CD14-positive monocyte (primary cell): Measurements from ENCODE around the gene POLDIP2. TPM values are rescaled to one million over a fixed set of nuclear protein-coding genes. Genes with fewer than 3 reads are reported as not detected.

Experiments used
- DNase-seq, 3 donors: peaks; one replicate each; pipeline ENCODE4 v3.0.0-alpha.2; 2011 to 2022
- H2AFZ ChIP-seq: 2 replicates; pipeline ENCODE4 v1.6.0; 2012; ENCODE audit warnings: mild to moderate bottlenecking, low read depth, low read length, inconsistent platforms; ENCODE audit not compliant: insufficient read depth, poor library complexity, severe bottlenecking
- H3K27ac ChIP-seq, 2 donors: 1 replicate in 1 of 2; 2 replicates in 1 of 2; pipeline ENCODE4 v1.5.1; 2012 to 2013; ENCODE audit warnings: low read length in 2 of 2, control low read depth in 1 of 2, inconsistent platforms in 1 of 2, low read depth in 1 of 2, mild to moderate bottlenecking in 1 of 2
- H3K27me3 ChIP-seq, 2 donors: one replicate each; pipeline versions ENCODE4 v1.6.0 to v1.6.1; 2011 to 2013; ENCODE audit warnings: low read length in 2 of 2; ENCODE audit not compliant: control insufficient read depth in 2 of 2, insufficient read depth in 2 of 2
- H3K36me3 ChIP-seq, 2 donors: replicated peaks in 1 of 2; 1 replicate in 1 of 2; 2 replicates in 1 of 2; pipeline versions ENCODE4 v1.5.1 to v1.6.1; 2012 to 2013; ENCODE audit warnings: low read length in 2 of 2, control low read depth in 1 of 2, inconsistent platforms in 1 of 2, mild to moderate bottlenecking in 1 of 2; ENCODE audit not compliant: insufficient read depth in 2 of 2, control insufficient read depth in 1 of 2
- H3K4me1 ChIP-seq, 2 donors: 1 replicate in 1 of 2; 2 replicates in 1 of 2; pipeline versions ENCODE4 v1.5.1 to v1.6.1; 2012 to 2013; ENCODE audit warnings: low read length in 2 of 2, control low read depth in 1 of 2, inconsistent platforms in 1 of 2, mild to moderate bottlenecking in 1 of 2, moderate library complexity in 1 of 2; ENCODE audit not compliant: insufficient read depth in 2 of 2, control insufficient read depth in 1 of 2
- H3K4me2 ChIP-seq: replicated peaks from 2 replicates; pipeline ENCODE3; 2012; ENCODE audit warnings: low read length, moderate library complexity, mild to moderate bottlenecking; ENCODE audit not compliant: poor library complexity, severe bottlenecking; ENCODE audit errors: extremely low read depth
- H3K4me3 ChIP-seq, 3 experiments: fragments of 200-600 bp in 1 of 3; sonication (generic) in 1 of 3; replicated peaks in 1 of 3; 1 replicate in 2 of 3; 2 replicates in 1 of 3; pipeline ENCODE4 v1.5.1; 2011 to 2013; ENCODE audit warnings: low read length in 3 of 3, mild to moderate bottlenecking in 3 of 3, control low read depth in 2 of 3, low read depth in 2 of 3, inconsistent platforms in 1 of 3, moderate library complexity in 1 of 3
- H3K79me2 ChIP-seq: 2 replicates; pipeline ENCODE4 v1.6.0; 2012; ENCODE audit warnings: mild to moderate bottlenecking, control low read depth, inconsistent platforms, low read length, moderate library complexity; ENCODE audit not compliant: insufficient read depth
- H3K9ac ChIP-seq: 2 replicates; pipeline ENCODE4 v1.6.0; 2017; ENCODE audit warnings: low read length, mild to moderate bottlenecking; ENCODE audit not compliant: insufficient read depth, poor library complexity, severe bottlenecking
- H3K9me3 ChIP-seq, 2 donors: replicated peaks in 1 of 2; 1 replicate in 1 of 2; 2 replicates in 1 of 2; pipeline versions ENCODE4 v1.5.1 to v1.6.1; 2012 to 2013; ENCODE audit warnings: low read length in 2 of 2, control low read depth in 1 of 2; ENCODE audit not compliant: control insufficient read depth in 1 of 2, insufficient read depth in 1 of 2
- H4K20me1 ChIP-seq: 2 replicates; pipeline ENCODE4 v1.6.0; 2012; ENCODE audit warnings: mild to moderate bottlenecking, low read length, control low read depth, moderate library complexity; ENCODE audit not compliant: insufficient read depth
- H3K27ac Mint-ChIP-seq, 7 donors: one replicate each; pipeline ENCODE4 v1.8.0; 2020; ENCODE audit warnings: mild to moderate bottlenecking in 7 of 7, mixed read lengths in 7 of 7, moderate library complexity in 6 of 7, inconsistent platforms in 2 of 7
- H3K27me3 Mint-ChIP-seq, 3 donors: one replicate each; pipeline ENCODE4 v1.8.0; 2021 to 2022; ENCODE audit warnings: low read depth in 3 of 3, mild to moderate bottlenecking in 3 of 3, mixed read lengths in 3 of 3, moderate library complexity in 3 of 3, inconsistent platforms in 1 of 3
- H3K36me3 Mint-ChIP-seq, 2 donors: one replicate each; pipeline ENCODE4 v1.8.0; 2020; ENCODE audit warnings: mixed read lengths in 2 of 2, inconsistent platforms in 1 of 2, mild to moderate bottlenecking in 1 of 2
- H3K4me1 Mint-ChIP-seq: one replicate; pipeline ENCODE4 v1.8.0; 2020; ENCODE audit warnings: mild to moderate bottlenecking, mixed read lengths
- H3K4me3 Mint-ChIP-seq, 2 donors: one replicate each; pipeline ENCODE4 v1.8.0; 2020; ENCODE audit warnings: mild to moderate bottlenecking in 2 of 2, mixed read lengths in 2 of 2, moderate library complexity in 1 of 2
- H3K9me3 Mint-ChIP-seq, 7 donors: one replicate each; pipeline ENCODE4 v1.8.0; 2020 to 2022; ENCODE audit warnings: mixed read lengths in 7 of 7, mild to moderate bottlenecking in 6 of 7, moderate library complexity in 6 of 7, inconsistent platforms in 2 of 7
- CTCF ChIP-seq: fragments of 200-600 bp; IDR thresholded peaks from one replicate; pipeline ENCODE4 v1.8.0; 2022; ENCODE audit warnings: antibody characterized with exemption, mild to moderate bottlenecking
- WGBS: methylation state at CpG from one replicate; pipeline ENCODE4 v1.1.5; 2013; ENCODE audit warnings: missing lambda C conversion rate; ENCODE audit not compliant: insufficient coverage; 5-methylcytosine and 5-hydroxymethylcytosine counted together
- intact Hi-C, 2 donors: fragments of 100-400 bp; cut with micrococcal nuclease; formaldehyde crosslinking; loops; one replicate each; pipeline versions ENCODE4 v1.15.0 to v1.15.1; 2023
- polyA plus RNA-seq, 3 donors: library from polyadenylated mRNA; depleted of rRNA in 1 of 3; unstranded in 2 of 3; stranded (reverse) in 1 of 3; fragments of 300-500 nt in 2 of 3; fragments of >200 nt in 1 of 3; fragmentation: Illumina TruSeq in 2 of 3; gene quantifications; 1 replicate in 2 of 3; 2 replicates in 1 of 3; pipeline ENCODE4 v1.2.3, GENCODE V29; 2012 to 2021

The POLDIP2 gene
- polyA plus RNA-seq, 3 donors: 31.5 to 76.9 (median 72.4) TPM

- no peak for TF ChIP-seq CTCF
- intact Hi-C loops: no loop called here
- Mint-ChIP-seq H3K4me1 (peaks cover 42% of the 10 kb centered on the region), H3K27ac (peak overlapping the region in 1 of 7 donors; percentile 33), H3K27me3 (peaks cover 0 to 8% (median 2%) of the 10 kb centered on the region in 3 donors), H3K36me3 (peaks cover 6 to 19% of the 10 kb centered on the region in 2 donors), H3K4me3 (peak overlapping the region; percentile 81 to 88), H3K9me3 (no peaks in the 10 kb centered on the region)
- Histone ChIP-seq H3K9me3 (no peaks in the 10 kb centered on the region), H3K27me3 (no peaks in the 10 kb centered on the region), H3K4me1 (peaks cover 35 to 49% of the 10 kb centered on the region in 2 donors), H3K9ac (peak overlapping the region; percentile 68), H3K27ac (no peak overlapping the region), H3K79me2 (no peaks in the 10 kb centered on the region), H3K4me2 (peak overlapping the region; percentile 96), H2AFZ (peak overlapping the region; percentile 98), H3K4me3 (peak overlapping the region; percentile 45 to 87 (median 78)), H3K36me3 (peaks cover 0 to 3% of the 10 kb centered on the region in 2 donors), H4K20me1 (no peaks in the 10 kb centered on the region)
- DNase-seq: no peak
- WGBS: 90% methylated on average over 32 of the region's 33 CpGs
Measured at GRCh38 chr17:28404812-28405570, 47.7 kb upstream of the POLDIP2 start.

- no peaks in the 10 kb centered on the region for H3K27me3 ChIP-seq
- peaks cover 42% of the 10 kb centered on the region for H3K4me1 Mint-ChIP-seq
- peak overlapping the region; percentile 96 for H3K4me2 ChIP-seq
- H2AFZ ChIP-seq: no peak overlapping the region
- H3K36me3 ChIP-seq: peaks cover 0 to 7% of the 10 kb centered on the region in 2 donors
- no peaks in the 10 kb centered on the region for H4K20me1 ChIP-seq
- H3K9me3 Mint-ChIP-seq: no peaks in the 10 kb centered on the region
- H3K4me3 ChIP-seq: peak overlapping the region in 1 of 3 experiments; percentile 87
- no peaks in the 10 kb centered on the region for H3K9me3 ChIP-seq
- H3K27ac Mint-ChIP-seq: peak overlapping the region in 3 of 7 donors; percentile 16 to 33 (median 20)
- WGBS: 98% methylated on average over 5 of the region's 5 CpGs
- H3K9ac ChIP-seq: no peak overlapping the region
- no peak overlapping the region for H3K27ac ChIP-seq
- peaks cover 0 to 8% (median 2%) of the 10 kb centered on the region in 3 donors for H3K27me3 Mint-ChIP-seq
- peaks cover 8 to 20% of the 10 kb centered on the region in 2 donors for H3K36me3 Mint-ChIP-seq
- DNase-seq: no peak
- no peak for TF ChIP-seq CTCF
- intact Hi-C loops: no loop called here
- peaks cover 35 to 49% of the 10 kb centered on the region in 2 donors for H3K4me1 ChIP-seq
- H3K79me2 ChIP-seq: no peaks in the 10 kb centered on the region
- peak overlapping the region; percentile 41 to 83 for H3K4me3 Mint-ChIP-seq
Measured at GRCh38 chr17:28404461-28404811, 47.1 kb upstream of the POLDIP2 start.
